Endothelial cell of umbilical vein (primary cell): ENCODE results near the gene PPM1N.

ENCODE experiments used
- POLR2AphosphoS5 ChIP-seq: IDR thresholded peaks from 2 replicates; pipeline ENCODE4 v1.6.1; 2012; ENCODE audit warnings: low read depth, mild to moderate bottlenecking, control low read depth, low read length, moderate library complexity; ENCODE audit not compliant: insufficient read depth
- TF ChIP-seq, protein P1 (sequence below), 2 donors: IDR thresholded peaks; 1 replicate in 1 of 2; 2 replicates in 1 of 2; pipeline ENCODE4 v1.5.1; 2011; ENCODE audit warnings: low read length in 2 of 2, mild to moderate bottlenecking in 2 of 2, moderate library complexity in 2 of 2, control low read depth in 1 of 2, inconsistent platforms in 1 of 2, low read depth in 1 of 2; ENCODE audit not compliant: insufficient read depth in 1 of 2; ENCODE audit errors: extremely low read depth in 1 of 2

DNA sequence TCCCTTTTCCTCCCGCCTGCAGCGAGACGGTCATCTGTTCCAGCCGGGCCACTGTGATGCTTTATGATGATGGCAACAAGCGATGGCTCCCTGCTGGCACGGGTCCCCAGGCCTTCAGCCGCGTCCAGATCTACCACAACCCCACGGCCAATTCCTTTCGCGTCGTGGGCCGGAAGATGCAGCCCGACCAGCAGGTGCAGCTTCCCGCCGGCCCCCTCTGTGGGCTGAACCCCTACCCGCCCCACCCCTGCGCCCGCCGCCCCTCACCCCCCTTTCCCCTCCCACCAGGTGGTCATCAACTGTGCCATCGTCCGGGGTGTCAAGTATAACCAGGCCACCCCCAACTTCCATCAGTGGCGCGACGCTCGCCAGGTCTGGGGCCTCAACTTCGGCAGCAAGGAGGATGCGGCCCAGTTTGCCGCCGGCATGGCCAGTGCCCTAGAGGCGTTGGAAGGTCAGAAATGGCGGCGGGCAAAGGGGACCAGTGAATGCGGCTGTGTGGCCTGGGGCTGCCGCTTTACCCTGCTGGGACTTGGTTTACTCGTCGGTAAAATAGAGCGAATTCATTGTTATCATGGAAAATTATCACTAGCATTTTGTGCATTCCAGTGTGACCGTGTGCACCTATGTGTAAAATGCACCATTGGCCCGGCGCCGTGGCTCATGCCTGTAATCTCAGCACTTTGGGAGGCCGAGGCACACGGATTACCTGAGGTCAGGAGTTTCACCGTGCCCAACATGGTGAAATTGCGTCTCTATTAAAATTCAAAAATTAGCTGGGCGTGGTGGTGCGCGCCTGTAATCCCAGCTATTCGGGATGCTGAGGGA lies 19.6 kb downstream of the PPM1N start:
- no peak for TF ChIP-seq POLR2AphosphoS5
- TF ChIP-seq, protein P1, sequence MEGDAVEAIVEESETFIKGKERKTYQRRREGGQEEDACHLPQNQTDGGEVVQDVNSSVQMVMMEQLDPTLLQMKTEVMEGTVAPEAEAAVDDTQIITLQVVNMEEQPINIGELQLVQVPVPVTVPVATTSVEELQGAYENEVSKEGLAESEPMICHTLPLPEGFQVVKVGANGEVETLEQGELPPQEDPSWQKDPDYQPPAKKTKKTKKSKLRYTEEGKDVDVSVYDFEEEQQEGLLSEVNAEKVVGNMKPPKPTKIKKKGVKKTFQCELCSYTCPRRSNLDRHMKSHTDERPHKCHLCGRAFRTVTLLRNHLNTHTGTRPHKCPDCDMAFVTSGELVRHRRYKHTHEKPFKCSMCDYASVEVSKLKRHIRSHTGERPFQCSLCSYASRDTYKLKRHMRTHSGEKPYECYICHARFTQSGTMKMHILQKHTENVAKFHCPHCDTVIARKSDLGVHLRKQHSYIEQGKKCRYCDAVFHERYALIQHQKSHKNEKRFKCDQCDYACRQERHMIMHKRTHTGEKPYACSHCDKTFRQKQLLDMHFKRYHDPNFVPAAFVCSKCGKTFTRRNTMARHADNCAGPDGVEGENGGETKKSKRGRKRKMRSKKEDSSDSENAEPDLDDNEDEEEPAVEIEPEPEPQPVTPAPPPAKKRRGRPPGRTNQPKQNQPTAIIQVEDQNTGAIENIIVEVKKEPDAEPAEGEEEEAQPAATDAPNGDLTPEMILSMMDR (IDR thresholded peaks at IDR 0.05; ENCODE audit: extremely low read depth in 1 of 2, insufficient read depth in 1 of 2, low read depth in 1 of 2, low read length in 2 of 2): no peak
